GM12872 (cell line): ENCODE results near the gene SPTB.

Source experiments
- TF ChIP-seq, protein P1 (sequence below): IDR thresholded peaks from 3 replicates; pipeline ENCODE4 v1.5.1; 2011; ENCODE audit warnings: low read depth, mild to moderate bottlenecking, low read length, moderate library complexity; ENCODE audit not compliant: insufficient read depth

Gene SPTB

DNA sequence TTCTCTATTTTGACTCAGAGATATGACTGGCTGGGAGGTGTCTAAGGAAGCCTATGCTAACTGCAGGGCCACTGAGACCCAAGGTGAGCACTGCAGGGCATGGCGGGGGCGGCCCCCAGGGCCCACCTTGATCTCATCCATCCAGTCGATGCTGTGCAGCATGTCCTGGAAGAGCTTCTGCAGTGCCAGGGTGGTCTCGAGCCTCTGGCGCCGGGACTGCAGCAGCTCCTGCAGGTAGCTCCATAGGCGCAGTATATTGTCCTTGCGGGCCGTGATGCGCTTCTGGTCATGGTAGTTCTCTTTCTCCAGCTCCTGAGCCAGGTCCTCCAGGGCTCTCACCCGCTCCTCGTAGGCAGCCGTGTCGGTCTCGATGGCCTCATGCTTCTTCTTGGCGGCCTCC, 84.5 kb downstream of the SPTB start:
- TF ChIP-seq, protein P1, sequence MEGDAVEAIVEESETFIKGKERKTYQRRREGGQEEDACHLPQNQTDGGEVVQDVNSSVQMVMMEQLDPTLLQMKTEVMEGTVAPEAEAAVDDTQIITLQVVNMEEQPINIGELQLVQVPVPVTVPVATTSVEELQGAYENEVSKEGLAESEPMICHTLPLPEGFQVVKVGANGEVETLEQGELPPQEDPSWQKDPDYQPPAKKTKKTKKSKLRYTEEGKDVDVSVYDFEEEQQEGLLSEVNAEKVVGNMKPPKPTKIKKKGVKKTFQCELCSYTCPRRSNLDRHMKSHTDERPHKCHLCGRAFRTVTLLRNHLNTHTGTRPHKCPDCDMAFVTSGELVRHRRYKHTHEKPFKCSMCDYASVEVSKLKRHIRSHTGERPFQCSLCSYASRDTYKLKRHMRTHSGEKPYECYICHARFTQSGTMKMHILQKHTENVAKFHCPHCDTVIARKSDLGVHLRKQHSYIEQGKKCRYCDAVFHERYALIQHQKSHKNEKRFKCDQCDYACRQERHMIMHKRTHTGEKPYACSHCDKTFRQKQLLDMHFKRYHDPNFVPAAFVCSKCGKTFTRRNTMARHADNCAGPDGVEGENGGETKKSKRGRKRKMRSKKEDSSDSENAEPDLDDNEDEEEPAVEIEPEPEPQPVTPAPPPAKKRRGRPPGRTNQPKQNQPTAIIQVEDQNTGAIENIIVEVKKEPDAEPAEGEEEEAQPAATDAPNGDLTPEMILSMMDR: no peak

DNA sequence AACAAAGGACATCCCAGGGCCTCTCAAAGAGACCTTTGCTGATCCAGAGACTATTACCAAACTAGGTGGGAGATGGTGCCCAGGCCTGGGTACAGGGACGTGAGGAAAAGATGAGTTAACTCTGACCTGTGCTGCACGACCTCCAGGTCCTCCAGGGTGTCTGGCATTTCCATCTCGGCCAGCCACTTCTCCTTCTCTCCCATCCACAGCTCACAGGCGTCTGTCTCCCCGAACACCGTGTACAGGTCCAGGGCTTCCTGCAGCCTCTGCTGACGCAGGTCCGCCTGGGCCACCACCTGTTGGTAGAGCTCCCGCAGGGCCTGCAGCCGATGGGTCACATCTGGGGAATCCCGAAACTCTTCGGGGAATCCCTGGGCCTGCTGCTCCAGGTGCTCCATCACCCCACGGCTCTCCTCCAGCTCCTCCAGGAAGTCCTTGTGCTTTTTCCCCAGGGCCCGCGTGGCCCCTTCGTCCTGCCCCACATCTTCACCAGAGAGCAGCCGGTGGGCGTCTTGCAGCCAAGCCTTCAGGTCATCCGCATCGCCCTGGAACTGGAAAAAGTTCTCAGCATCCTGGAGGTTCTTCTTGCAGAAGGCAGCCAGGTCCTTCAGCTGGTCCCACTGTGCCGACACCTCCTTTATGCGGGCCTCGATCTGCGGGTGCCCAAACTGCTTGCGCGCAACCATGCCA, 86.7 kb downstream of the SPTB start:
- TF ChIP-seq, protein P1: no peak

DNA sequence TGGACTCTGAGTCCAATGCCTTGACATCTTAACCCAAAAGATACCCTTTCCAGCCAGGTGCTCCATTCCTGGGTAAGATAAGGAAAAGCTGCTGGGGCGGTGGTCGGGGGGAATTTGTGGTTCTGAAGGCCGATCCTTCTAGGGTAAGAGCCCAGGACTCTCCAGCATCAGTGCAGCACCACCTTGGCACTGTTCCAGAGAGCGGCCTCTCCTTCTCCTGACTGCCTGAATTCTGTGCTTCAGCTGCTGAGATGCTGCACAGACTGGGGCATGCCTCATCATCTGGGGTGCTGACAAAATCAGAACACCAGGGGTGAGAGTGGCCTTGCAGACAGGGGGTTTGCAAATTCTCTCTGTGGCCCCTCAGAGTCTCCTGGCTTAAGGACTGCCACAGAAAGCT, 87.5 kb downstream of the SPTB start:
- TF ChIP-seq, protein P1: no peak

DNA sequence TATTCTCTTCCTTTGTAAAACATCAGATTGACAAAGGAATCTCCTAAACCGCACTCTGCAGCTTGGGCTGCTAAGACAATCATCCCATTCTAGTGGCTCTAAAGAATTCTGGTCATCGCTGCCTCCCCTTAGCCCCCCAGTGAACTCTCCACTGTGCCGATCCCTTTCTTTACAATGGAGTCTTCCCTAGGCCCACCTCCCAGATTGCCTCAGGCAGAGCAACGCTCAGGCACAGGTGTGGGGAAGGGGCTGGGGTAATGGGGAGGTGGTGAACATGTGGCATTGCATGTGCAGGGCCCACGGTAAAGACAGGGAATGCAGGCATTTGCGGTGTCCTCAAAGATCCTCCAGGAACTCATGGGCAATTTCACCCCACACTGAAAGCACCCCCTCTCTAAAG, 89.2 kb downstream of the SPTB start:
- TF ChIP-seq, protein P1: no peak

DNA sequence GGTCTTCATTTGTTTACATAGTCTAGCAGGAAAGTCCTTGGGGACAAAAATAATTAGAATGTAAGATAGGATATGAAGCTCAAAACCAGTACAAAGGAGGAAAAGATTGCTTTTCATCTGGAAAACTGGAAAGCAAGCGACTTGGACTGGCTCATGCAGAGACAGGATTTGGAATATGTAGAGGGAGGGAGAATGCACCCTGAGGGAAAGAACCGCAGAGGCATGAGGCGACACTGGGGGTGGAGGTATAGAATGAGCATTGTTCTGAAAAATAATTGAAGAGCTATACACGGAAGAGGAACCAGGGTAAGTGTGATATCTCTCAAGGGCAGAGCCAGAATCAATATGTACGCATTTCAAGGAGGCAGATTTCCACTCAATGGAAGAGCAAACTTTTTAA, 90.0 kb downstream of the SPTB start:
- TF ChIP-seq, protein P1: no peak

DNA sequence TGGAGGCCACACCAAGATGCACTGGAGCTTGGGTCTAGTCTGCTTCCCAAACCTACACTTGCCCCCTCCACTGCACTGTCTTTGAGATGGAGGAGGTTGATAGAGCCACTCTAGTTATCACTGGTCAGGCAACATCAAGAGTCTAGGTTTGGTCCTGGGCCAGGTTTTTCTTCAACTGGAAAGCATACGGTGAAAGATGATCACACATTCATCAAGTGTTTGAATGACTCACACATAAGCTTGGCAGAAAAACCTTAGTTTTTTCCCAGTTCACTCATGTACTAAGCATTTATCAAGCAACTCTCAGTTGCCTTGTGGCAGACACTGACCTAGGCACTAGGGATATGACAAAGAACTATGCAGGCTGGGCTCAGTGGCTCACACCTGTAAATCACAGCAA, 91.0 kb downstream of the SPTB start:
- TF ChIP-seq, protein P1: no peak

DNA sequence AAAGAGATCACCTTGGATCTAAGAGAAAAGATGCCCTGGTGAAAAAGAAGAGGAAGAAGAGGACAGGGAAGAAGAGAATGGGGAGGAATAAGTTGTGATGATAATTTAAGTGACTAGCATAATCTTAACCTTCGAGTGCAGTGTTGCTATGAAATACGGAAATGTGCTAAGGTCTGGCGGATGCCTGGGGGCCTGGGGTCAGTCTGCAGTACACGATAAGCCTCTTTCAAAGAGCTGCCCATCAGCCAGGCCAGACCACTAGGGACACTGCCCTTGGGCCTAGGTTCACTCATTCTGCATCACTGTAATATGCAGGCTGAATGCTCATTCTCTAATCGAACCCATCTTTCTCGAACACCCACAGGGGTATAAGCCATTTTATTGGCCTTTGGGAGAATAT, 92.1 kb downstream of the SPTB start:
- TF ChIP-seq, protein P1: no peak
